Ascending aorta (tissue), 2 donors: ENCODE results near the gene ZBTB20. TPM values are rescaled to one million over a fixed set of nuclear protein-coding genes. Genes with fewer than 3 reads are reported as not detected.

Experiments used
- DNase-seq, 2 donors: peaks; one replicate each; pipeline ENCODE4 v3.0.0-alpha.2; 2019; ENCODE audit warnings: low spot score in 2 of 2
- H3K27ac ChIP-seq, 2 donors: fragments of 200-600 bp; sonication (generic); one replicate each; pipeline ENCODE4 v1.5.1; 2016 to 2017; ENCODE audit warnings: mild to moderate bottlenecking in 1 of 2
- H3K27me3 ChIP-seq: fragments of 200-600 bp; sonication (generic); one replicate; pipeline ENCODE4 v1.5.1; 2017
- H3K36me3 ChIP-seq, 2 donors: fragments of 200-600 bp; sonication (generic); one replicate each; pipeline ENCODE4 v1.5.1; 2016
- H3K4me1 ChIP-seq, 2 donors: fragments of 200-600 bp; sonication (generic); one replicate each; pipeline ENCODE4 v1.5.1; 2016 to 2017; ENCODE audit warnings: mild to moderate bottlenecking in 1 of 2
- H3K4me3 ChIP-seq, 2 donors: fragments of 200-600 bp; sonication (generic); one replicate each; pipeline ENCODE4 v1.5.1; 2016 to 2017; ENCODE audit warnings: mild to moderate bottlenecking in 1 of 2
- H3K9me3 ChIP-seq, 2 donors: fragments of 200-600 bp; sonication (generic); one replicate each; pipeline ENCODE4 v1.5.1; 2016
- intact Hi-C: fragments of 100-400 bp; cut with DNase I; formaldehyde crosslinking; loops from one replicate; pipeline ENCODE4 v1.15.1; 2023
- total RNA-seq: library from RNA; depleted of rRNA; stranded (reverse); fragments of >200 nt; gene quantifications from one replicate; pipeline ENCODE4 v1.1.0, GENCODE V29; 2016
- TF ChIP-seq, protein P1 (sequence below), 3 experiments: fragments of 200-600 bp in 2 of 3; fragments of 450-650 bp in 1 of 3; sonication (generic) in 2 of 3; IDR thresholded peaks; one replicate each; pipeline ENCODE4 v1.5.1; 2016 to 2019; ENCODE audit warnings: antibody characterized with exemption in 3 of 3, mild to moderate bottlenecking in 1 of 3, moderate library complexity in 1 of 3

Gene ZBTB20
- total RNA-seq, 1 donor from 2014 or later = 60.3 TPM

GRCh38 chr3:114796796-114797195 lies 350.3 kb downstream of the ZBTB20 start:
- intact Hi-C loops = no loop called here
- Histone ChIP-seq H3K4me3 (no peak overlapping the region), H3K27me3 (no peaks in the 10 kb centered on the region), H3K36me3 (no peaks in the 10 kb centered on the region), H3K9me3 (no peaks in the 10 kb centered on the region), H3K27ac (no peak overlapping the region), H3K4me1 (no peaks in the 10 kb centered on the region)
- TF ChIP-seq, protein P1, sequence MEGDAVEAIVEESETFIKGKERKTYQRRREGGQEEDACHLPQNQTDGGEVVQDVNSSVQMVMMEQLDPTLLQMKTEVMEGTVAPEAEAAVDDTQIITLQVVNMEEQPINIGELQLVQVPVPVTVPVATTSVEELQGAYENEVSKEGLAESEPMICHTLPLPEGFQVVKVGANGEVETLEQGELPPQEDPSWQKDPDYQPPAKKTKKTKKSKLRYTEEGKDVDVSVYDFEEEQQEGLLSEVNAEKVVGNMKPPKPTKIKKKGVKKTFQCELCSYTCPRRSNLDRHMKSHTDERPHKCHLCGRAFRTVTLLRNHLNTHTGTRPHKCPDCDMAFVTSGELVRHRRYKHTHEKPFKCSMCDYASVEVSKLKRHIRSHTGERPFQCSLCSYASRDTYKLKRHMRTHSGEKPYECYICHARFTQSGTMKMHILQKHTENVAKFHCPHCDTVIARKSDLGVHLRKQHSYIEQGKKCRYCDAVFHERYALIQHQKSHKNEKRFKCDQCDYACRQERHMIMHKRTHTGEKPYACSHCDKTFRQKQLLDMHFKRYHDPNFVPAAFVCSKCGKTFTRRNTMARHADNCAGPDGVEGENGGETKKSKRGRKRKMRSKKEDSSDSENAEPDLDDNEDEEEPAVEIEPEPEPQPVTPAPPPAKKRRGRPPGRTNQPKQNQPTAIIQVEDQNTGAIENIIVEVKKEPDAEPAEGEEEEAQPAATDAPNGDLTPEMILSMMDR (IDR thresholded peaks at IDR 0.05) = no peak
- DNase-seq = no peak

- Histone ChIP-seq H3K27ac (no peak overlapping the region), H3K4me3 (no peak overlapping the region), H3K27me3 (no peaks in the 10 kb centered on the region), H3K36me3 (no peaks in the 10 kb centered on the region), H3K9me3 (no peaks in the 10 kb centered on the region), H3K4me1 (no peaks in the 10 kb centered on the region)
- intact Hi-C loops = no loop called here
- DNase-seq = no peak
- TF ChIP-seq, protein P1 (IDR thresholded peaks at IDR 0.05) = no peak
These were observed 352.0 kb downstream of the ZBTB20 start for GRCh38 chr3:114794894-114795630.

- H3K36me3 ChIP-seq = no peaks in the 10 kb centered on the region
- no peaks in the 10 kb centered on the region for H3K27me3 ChIP-seq
- TF ChIP-seq, protein P1 (IDR thresholded peaks at IDR 0.05) = no peak
- H3K4me1 ChIP-seq = no peaks in the 10 kb centered on the region
- no peak for DNase-seq
- no peak overlapping the region for H3K27ac ChIP-seq
- no peaks in the 10 kb centered on the region for H3K9me3 ChIP-seq
- intact Hi-C loops = no loop called here
- no peak overlapping the region for H3K4me3 ChIP-seq
These were observed 354.7 kb downstream of the ZBTB20 start for GRCh38 chr3:114792159-114792918.

GRCh38 chr3:114790752-114791151 lies 356.3 kb downstream of the ZBTB20 start:
- H3K27ac ChIP-seq = no peak overlapping the region
- H3K27me3 ChIP-seq = no peaks in the 10 kb centered on the region
- H3K4me1 ChIP-seq = no peaks in the 10 kb centered on the region
- H3K9me3 ChIP-seq = no peaks in the 10 kb centered on the region
- H3K36me3 ChIP-seq = no peaks in the 10 kb centered on the region
- TF ChIP-seq, protein P1 (IDR thresholded peaks at IDR 0.05) = no peak
- no peak overlapping the region for H3K4me3 ChIP-seq
- intact Hi-C loops = no loop called here
- no peak for DNase-seq

DNA sequence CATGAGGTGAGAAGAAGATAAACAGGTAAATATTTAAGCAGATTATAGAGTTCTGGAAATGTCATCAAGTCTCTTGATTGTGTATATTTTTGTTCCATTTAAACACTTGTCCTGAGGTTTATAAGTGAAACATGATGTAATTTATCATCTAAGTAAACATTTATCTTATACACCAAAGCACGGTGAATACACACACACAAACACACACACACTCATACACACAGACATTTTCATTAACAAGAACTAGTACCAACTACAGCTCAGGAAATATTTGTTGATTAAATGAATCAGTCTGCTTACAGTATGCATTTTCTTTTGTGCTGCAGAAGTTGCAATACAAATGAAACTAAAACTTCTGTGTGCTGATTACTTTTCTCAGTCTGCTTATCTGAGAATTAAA lies 357.3 kb downstream of the ZBTB20 start:
- Histone ChIP-seq H3K27me3 (no peaks in the 10 kb centered on the region), H3K4me1 (no peaks in the 10 kb centered on the region), H3K27ac (no peak overlapping the region), H3K36me3 (no peaks in the 10 kb centered on the region), H3K9me3 (no peaks in the 10 kb centered on the region), H3K4me3 (no peak overlapping the region)
- TF ChIP-seq, protein P1 (IDR thresholded peaks at IDR 0.05) = no peak
- intact Hi-C loops = no loop called here
- no peak for DNase-seq
